GM12891 (cell line): Measurements from ENCODE around the gene DECR2.

Experiments
- POLR2A ChIP-seq: IDR thresholded peaks from 2 replicates; pipeline ENCODE4 v1.6.1; 2011; ENCODE audit warnings: low read depth, low read length, control low read depth
- POLR2AphosphoS5 ChIP-seq: IDR thresholded peaks from 2 replicates; pipeline ENCODE4 v1.6.1; 2011; ENCODE audit warnings: low read depth, low read length, control low read depth
- TAF1 ChIP-seq: IDR thresholded peaks from 2 replicates; pipeline ENCODE4 v1.6.1; 2011; ENCODE audit warnings: low read depth, low read length, control low read depth

DNA sequence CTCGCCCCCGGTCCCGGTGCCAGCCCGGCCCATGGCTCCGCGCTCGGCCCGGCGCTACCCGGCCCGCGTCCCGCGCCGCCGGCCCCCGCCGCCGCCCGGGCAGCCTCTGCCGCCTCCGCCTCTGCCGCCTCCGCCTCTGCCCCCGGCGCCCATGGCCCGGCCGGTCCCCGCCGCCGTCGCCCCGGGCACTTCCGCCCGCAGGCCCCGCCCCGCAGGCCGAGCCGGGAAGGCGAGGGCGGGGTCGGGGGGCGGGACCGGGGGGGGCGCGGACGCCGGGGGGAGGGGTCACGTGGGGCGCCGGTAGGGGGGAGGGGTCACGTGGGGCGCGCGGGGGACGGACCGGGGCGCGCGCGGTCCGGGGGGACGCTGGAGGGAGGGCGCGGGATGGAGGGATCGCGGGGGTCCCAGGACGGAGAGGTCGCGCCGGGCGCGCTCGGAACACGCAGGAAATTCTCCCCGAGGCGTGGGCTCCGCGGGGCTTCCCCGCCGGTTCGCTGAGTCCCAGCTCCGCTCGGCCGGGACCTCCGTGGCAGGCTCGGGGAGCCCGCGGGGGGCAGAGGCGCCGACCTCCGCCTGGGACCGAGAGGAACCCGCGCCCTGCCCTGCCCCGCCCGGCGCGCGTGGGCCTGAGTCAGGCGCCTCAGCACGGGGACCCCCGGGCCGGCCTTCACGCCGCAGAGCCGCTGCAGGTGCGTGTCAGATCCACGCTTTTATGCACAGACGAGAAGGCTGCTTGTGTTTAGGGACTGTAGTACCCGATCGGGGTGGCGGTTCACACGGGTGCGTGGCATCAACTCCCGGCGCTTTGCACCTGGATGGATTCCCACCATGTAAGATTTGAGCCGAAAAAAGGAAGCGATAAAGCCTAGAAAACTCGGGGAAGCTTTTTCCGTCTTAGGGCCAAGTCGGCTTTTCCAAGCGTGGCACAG is 19.6 kb upstream of the DECR2 start, which contains the start of gene PGAP6:
- no peak for TF ChIP-seq POLR2AphosphoS5
- TF ChIP-seq POLR2A = no peak
- TF ChIP-seq TAF1 = no peak
